Tibial artery (tissue), 4 donors: Measurements from ENCODE around the gene PRKCSH.

Experiments used
- DNase-seq, 2 donors: peaks; one replicate each; pipeline ENCODE4 v3.0.0-alpha.2; 2019
- H3K27ac ChIP-seq, 2 donors: fragments of 200-600 bp; sonication (generic) in 1 of 2; 1 replicate in 1 of 2; 2 replicates in 1 of 2; pipeline ENCODE4 v1.5.1; 2018 to 2019; ENCODE audit warnings: mild to moderate bottlenecking in 1 of 2
- H3K27me3 ChIP-seq, 2 donors: fragments of 200-600 bp; sonication (generic) in 1 of 2; one replicate each; pipeline versions ENCODE4 v1.5.1 to v1.6.0; 2016 to 2019
- H3K36me3 ChIP-seq, 3 donors: fragments of 200-600 bp; sonication (generic) in 2 of 3; one replicate each; pipeline ENCODE4 v1.5.1; 2016 to 2019; ENCODE audit warnings: mild to moderate bottlenecking in 2 of 3
- H3K4me1 ChIP-seq, 4 donors: fragments of 200-600 bp; sonication (generic) in 2 of 4; 1 replicate in 3 of 4; 2 replicates in 1 of 4; pipeline ENCODE4 v1.5.1; 2016 to 2019
- H3K4me3 ChIP-seq, 2 donors: fragments of 200-600 bp; sonication (generic) in 1 of 2; 1 replicate in 1 of 2; 2 replicates in 1 of 2; pipeline ENCODE4 v1.5.1; 2018 to 2019; ENCODE audit warnings: mild to moderate bottlenecking in 2 of 2
- H3K9me3 ChIP-seq, 3 donors: fragments of 200-600 bp; sonication (generic) in 1 of 3; one replicate each; pipeline ENCODE4 v1.5.1; 2016 to 2019
- CTCF ChIP-seq, 2 experiments: fragments of 200-600 bp in 1 of 2; fragments of 450-650 bp in 1 of 2; IDR thresholded peaks; one replicate each; pipeline ENCODE4 v1.5.1; 2017 to 2019; ENCODE audit warnings: antibody characterized with exemption in 2 of 2, mild to moderate bottlenecking in 1 of 2, moderate library complexity in 1 of 2
- intact Hi-C: fragments of 100-400 bp; cut with DNase I; formaldehyde crosslinking; loops from one replicate; pipeline ENCODE4 v1.15.0; 2023; ENCODE audit warnings: low total_unique reads

The PRKCSH gene, protein sequence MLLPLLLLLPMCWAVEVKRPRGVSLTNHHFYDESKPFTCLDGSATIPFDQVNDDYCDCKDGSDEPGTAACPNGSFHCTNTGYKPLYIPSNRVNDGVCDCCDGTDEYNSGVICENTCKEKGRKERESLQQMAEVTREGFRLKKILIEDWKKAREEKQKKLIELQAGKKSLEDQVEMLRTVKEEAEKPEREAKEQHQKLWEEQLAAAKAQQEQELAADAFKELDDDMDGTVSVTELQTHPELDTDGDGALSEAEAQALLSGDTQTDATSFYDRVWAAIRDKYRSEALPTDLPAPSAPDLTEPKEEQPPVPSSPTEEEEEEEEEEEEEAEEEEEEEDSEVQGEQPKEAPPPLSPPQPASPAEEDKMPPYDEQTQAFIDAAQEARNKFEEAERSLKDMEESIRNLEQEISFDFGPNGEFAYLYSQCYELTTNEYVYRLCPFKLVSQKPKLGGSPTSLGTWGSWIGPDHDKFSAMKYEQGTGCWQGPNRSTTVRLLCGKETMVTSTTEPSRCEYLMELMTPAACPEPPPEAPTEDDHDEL

DNA sequence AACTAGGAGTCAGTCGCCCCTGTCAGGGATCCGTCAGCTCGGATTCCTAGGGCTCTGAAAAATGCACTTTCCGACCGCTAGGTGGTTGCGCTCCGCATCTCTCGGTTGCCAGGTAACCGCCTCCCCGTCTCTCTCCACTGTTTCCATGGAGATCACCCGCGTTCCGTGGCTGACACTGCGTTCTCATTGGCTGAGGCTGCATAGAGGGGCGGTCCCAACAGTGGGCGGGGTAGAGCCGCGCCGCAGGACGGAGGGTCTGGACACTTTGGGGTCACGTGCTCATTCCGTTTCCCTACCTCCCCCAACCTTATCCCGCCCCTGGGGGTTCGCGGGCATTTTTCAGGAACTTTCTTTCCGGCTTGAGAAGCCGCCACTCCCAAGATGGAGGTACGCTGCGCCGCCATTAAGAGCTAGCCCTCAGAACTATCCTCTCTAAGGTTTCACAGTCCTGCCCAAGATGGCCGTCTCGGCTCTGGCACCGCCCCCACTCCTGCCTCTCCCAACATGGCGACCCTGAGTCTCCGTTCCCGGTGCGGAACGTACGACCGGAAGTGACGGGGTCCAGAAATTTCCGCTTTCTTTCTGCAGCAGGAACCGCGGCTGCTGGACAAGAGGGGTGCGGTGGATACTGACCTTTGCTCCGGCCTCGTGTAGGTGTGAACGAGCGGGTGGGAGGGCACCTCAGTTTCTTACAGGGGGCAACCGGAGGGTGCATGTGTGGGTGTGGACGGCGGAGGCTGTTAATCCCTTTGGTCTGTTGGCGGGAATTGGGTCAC lies at the start of gene PRKCSH, which contains the start of gene ODAD3:
PRKCSH (plus strand) TSS at position 579 of the 776 bp plus-strand sequence. CDS start 483 bp downstream, outside the sequence.
ODAD3 (minus strand) TSS at position 65 of the 776 bp plus-strand sequence. CDS start 105 bp downstream, outside the sequence.
- intact Hi-C loops = no loop called here
- TF ChIP-seq CTCF (IDR thresholded peaks at IDR 0.05) = peak; percentile 87 to 98
- no peaks in the 10 kb centered on the region for H3K9me3 ChIP-seq
- H3K4me1 ChIP-seq = peaks cover 0 to 24% (median 18%) of the 10 kb centered on the region in 4 donors
- H3K27me3 ChIP-seq = no peaks in the 10 kb centered on the region
- peak; percentile 99 to 100 for DNase-seq
- peak within 1 kb of the TSS; percentile 80 to 82 for H3K27ac ChIP-seq
- peaks cover 23 to 34% (median 25%) of the 10 kb centered on the region in 3 donors for H3K36me3 ChIP-seq
- H3K4me3 ChIP-seq = peak within 1 kb of the TSS; percentile 64 to 88

GRCh38 chr19:11387162-11388034 lies 48.0 kb upstream of the PRKCSH start:
- Histone ChIP-seq H3K4me1 (peaks cover 0 to 19% (median 16%) of the 10 kb centered on the region in 4 donors), H3K9me3 (peaks cover 0 to 11% (median 0%) of the 10 kb centered on the region in 3 donors), H3K27ac (no peak overlapping the region), H3K4me3 (no peak overlapping the region), H3K27me3 (peaks cover 0 to 16% of the 10 kb centered on the region in 2 donors), H3K36me3 (no peaks in the 10 kb centered on the region)
- intact Hi-C loops = no loop called here
- no peak for DNase-seq
- TF ChIP-seq CTCF (IDR thresholded peaks at IDR 0.05) = no peak

GRCh38 chr19:11390359-11390758 lies 45.1 kb upstream of the PRKCSH start:
- Histone ChIP-seq H3K4me1 (no peaks in the 10 kb centered on the region), H3K9me3 (peaks cover 0 to 11% (median 0%) of the 10 kb centered on the region in 3 donors), H3K36me3 (peaks cover 0 to 10% (median 8%) of the 10 kb centered on the region in 3 donors), H3K27ac (no peak overlapping the region), H3K4me3 (no peak overlapping the region), H3K27me3 (no peaks in the 10 kb centered on the region)
- TF ChIP-seq CTCF (IDR thresholded peaks at IDR 0.05) = no peak
- DNase-seq = no peak
- intact Hi-C loops = no loop called here

- peaks cover 0 to 11% (median 0%) of the 10 kb centered on the region in 3 donors for H3K9me3 ChIP-seq
- no peak for TF ChIP-seq CTCF (IDR thresholded peaks at IDR 0.05)
- H3K27ac ChIP-seq = no peak overlapping the region
Observed at GRCh38 chr19:11390933-11391680, 44.3 kb upstream of the PRKCSH start.

More at GRCh38 chr19:11390933-11391680, 44.3 kb upstream of the PRKCSH start:
- intact Hi-C loops = no loop called here
- H3K27me3 ChIP-seq = no peaks in the 10 kb centered on the region
- H3K36me3 ChIP-seq = peaks cover 0 to 10% (median 8%) of the 10 kb centered on the region in 3 donors
- no peak overlapping the region for H3K4me3 ChIP-seq
- DNase-seq = no peak
- H3K4me1 ChIP-seq = no peaks in the 10 kb centered on the region
